CD4-positive, alpha-beta T cell treated with Interleukin-21 for 1 hour (primary cell): ENCODE data around the gene UNC13A.

Experiments
- DNase-seq: peaks from one replicate; pipeline ENCODE4 v3.0.0-alpha.2; 2020

UNC13A gene

DNA sequence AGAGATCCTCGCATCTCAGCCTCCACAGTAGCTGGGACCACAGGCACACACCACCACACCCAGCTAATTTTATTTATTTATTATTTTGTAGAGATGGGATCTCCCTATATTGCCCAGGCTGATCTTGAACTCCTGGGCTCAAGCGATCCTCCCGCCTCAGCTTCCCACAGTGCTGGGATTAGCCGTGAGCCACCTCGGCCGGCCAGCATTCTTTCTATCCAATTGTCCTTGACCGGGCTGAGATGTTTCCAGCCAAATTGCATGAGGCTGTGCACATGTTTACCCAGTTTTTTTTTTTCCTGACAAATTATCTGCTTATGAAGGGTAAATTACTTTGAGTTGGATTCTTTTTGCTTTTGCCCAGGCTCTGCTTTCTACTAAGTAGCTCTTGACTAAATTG lies 28.2 kb downstream of the UNC13A start:
- DNase-seq = no peak

DNA sequence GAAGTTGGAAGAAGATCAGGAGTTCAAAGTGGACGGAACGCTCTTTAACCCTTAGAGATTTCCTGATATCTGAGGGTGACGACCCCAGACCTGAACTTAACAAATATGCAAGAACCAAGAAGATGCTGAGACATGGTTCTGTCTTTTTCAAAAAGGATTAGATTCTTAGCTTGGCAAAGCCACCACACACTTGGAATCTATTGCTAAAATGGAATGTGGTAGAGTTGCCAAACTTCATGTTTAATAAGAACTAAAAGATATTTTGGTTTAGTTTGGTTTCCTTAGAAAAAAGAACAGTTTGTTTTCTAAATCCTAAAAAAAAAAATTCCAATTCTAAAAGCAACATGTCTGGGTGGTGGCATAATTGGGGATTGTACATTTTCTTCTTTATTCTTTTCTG lies 29.5 kb downstream of the UNC13A start:
- DNase-seq = no peak

DNA sequence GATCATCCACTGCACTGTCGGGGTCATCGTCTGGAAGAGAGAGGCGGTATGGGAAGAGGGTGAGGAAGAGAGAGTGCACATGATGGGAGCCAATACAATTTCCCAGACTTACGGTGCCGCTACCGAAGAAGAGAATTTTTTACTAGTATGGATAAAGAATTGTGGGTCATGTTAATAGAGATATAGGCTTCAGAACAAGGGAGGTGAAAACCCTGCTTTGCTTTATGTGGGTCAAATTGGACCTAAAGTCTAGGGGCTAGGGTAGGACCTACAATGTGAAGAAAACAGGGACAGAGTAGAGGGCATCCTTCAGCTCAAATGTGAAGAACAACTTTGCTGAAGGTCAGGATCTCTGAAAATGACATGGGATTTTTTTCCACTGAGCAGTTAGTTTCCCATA lies 29.9 kb downstream of the UNC13A start:
- DNase-seq = no peak

DNA sequence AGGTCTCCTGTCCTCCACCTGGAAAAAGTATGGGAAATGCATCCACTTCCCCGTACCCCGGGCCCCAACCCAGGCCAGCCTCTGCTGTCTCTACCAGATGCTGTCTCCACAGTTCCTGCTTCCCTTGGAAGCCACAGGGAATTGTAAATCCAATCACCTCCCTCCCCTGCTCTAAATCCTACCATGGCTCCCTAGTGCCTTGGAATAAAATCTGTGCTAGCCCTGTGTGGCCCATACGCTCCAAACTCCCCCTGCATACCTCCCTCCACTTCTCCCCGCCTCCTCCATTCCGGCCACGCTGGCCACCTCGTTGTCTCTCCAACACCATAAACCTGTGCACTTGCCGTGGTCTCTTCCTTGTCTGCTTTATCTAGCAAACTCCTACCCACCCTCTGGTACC lies 31.2 kb downstream of the UNC13A start:
- DNase-seq = no peak

DNA sequence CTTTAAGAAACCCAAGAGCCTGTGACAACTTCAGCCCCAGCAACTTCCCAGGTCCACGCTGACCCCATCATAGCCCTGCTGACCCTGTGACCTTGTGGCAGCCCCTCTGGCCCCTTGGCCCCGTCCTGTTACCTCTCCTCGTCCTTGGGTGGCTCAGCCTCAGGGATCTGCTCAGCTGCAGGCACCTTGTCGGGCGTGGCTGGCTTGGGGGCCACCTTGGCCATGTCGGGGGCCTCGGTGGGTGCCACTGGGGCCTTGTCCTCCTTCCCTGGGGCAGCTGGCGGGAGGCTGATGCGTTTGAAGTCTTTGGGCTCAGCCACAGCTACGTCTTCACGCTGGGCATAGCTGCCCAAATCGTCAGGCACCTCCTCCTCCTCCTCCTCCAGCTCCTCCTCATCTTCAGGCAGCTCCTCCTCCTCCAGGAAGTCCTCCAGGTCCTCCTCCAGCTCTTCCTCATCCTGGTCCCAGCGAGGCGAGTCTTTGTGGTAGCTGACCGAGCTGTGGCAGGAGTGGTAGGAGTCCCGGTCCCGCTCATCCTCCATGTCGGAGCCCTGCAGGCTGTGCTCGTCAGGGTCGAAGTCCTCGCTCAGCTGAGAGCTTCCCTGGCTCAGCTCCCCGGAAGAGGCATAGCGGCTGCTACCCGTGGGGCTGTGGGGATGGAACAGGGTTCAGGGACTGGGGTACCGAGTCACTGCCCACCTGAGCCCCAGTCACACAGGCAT lies 32.2 kb downstream of the UNC13A start:
- no peak for DNase-seq

DNA sequence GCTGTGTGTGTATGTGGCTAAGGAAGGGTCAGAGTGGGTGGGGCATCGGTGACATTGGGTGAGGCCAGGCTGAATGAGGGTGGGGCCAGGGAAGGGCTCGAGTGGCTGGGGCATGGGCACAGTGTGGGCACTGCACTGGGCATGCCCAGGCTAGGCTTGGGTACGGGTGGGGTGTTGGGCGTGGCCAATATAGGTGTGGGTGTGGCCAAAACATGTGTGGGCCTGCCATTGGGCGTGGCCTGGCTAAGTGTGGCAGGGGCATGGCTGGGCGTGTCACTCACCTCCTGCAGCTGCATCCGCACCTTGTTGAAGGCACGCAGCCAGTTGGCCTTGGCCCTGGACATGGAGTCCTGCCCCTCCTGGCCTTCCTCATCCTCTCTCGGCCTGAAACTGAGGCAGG lies 33.2 kb downstream of the UNC13A start:
- DNase-seq = no peak

DNA sequence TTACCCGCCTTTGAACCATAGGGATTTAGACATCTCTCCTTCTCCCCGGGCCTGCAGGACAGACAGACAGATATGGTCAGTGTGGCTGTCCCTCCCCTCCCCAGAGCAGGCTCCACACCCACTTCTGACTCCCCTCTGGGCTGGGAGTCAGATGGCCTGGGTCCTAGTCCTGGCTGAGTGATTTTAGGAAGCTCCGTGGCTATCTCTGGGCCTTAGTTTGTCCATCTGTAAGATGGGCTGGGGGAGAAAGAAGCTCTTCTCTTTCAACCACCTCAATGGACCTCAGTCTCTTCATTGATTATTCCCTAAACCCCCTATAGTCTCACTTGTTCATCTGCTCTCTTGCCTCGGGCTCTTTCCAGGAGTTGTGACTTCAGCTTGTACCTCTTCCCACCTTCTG lies 35.5 kb downstream of the UNC13A start:
- DNase-seq = no peak

DNA sequence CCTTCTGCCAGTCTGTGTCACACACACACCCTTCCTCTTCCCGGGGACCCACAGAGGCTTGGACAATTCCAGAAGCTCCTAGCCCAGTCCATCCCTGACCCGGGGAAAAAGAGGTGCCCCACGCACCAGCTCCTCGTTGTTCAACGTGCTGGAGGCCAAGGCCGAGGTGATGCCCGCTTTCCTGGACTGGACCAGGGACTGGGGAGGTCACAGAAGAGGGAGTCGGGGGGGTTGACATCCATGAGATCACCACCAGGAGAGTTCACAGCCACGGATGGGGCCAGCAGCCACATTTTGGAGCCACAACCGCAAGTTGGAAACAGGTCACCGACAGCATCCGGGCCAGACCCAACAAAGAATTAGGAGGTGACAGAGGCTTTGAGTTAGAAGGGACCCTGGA lies 39.4 kb downstream of the UNC13A start:
- DNase-seq = no peak

DNA sequence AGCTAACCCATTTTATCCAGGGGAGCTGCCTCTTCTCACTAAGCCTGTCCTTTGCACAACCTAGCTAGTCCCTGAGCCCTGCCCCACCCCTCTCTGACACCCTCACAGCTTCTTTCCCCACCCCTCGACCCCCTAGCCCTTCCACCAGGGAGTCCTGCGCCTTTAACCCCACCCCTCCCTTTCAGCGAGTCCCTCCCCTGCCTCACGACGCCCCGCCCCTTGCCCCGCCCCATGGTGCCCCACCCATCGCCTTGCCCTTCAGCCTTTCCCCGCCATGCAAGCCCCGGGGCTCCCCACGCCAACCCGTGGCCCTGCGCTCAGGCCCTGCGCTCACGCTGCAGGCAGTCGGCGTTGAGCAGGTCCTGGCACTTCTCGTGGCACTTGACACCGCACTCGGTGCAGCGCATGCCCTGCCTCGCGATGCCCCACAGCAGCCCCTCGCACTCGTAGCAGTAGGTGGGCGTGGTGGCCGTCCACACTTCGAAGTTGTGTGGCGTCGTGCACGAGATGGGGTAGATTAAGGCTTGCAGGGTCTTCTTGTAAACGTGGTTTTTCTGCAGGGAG lies 40.0 kb downstream of the UNC13A start:
- DNase-seq = no peak

DNA sequence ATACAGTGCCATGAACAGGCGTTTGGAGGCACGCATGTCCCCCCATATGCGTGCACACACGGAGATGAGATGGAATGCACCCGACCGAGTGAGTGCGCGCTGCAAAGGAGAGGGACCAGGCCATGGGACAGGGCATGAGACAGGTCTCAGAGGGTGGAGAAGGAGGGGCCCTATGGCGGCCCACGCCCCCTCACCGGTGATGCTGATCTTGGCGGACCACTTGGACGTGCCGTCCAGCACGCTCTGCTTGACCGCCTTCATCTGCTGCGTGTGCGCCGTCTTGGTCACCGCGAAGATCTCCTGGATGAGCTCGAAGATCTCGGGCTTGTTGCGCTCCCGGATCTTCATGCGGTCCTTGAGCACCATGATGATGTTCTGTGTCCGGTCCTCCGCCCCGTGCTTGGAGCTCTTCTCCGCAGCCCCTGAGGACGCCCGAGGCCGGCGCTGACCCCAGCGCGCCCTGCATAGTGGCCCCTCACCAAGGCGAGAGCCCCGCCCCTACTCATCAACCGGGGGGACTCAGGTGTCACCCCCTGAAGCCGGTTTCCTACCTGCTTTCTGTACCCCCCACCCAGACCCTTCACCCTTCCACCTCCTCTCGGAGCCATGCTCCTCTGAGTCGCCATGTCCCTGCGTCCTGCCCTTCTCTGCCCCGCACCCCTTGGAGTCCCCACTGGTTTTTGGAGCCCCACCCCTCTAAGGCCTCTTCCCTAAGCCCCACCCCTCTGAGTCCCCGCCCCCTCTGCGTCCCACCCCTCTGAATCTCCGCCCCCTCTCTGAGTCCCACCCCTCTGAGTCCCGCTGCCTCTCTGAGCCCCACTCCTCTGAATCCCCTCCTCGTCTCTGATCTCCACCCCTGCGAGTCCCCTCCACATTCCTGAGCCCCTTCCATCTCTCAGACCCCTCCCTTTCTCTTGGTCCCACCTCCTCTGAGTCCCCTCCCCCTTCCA lies 40.8 kb downstream of the UNC13A start:
- DNase-seq = no peak

DNA sequence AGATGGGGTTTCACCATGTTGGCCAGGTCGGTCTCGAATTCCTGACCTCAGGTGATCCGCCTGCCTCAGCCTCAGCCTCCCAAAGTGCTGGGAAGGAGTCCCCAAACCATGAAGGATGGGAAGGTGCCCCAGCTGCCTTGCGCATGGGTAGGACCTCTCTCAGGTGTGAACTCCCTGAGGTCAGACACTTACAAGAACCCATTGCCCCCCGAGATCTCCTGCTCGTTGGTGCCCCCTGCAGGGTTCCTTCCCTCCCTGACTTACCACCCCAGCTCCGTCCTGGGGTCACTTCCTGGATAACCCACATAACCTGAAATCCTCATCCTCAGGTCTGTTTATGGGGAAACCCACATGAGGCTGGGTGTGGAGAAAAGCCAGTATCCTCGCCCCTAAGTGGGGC lies 41.7 kb downstream of the UNC13A start:
- DNase-seq = no peak

DNA sequence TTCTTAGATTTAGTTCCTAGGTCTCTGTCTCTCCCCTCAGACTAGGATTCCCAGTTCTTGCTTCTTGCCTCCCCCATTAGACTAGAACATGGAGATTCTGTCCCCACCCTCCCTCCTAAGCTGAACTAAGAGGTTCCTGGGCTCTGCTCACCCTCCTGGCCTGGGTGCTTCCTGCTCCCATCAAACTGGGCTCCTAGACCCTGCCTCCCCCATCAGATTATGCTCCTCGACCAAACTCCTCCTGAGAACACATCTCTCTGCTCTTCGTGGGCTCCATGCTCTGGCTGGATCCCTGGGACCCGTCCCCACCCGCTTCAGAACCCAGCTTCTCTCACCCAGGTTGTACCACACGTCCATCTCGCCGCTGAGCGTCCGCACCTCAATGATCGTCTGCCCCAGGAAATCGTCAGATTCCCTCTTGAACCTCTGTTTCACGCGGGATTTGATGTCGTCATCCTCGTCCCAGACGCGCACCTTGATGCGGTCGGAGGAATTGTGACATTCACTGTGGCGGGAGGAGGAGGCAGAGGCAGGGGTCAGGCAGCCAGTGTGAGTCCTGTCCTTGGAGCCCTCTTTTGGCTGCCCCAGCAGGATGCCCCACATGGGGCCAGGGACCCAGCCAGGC lies 42.7 kb downstream of the UNC13A start:
- no peak for DNase-seq

DNA sequence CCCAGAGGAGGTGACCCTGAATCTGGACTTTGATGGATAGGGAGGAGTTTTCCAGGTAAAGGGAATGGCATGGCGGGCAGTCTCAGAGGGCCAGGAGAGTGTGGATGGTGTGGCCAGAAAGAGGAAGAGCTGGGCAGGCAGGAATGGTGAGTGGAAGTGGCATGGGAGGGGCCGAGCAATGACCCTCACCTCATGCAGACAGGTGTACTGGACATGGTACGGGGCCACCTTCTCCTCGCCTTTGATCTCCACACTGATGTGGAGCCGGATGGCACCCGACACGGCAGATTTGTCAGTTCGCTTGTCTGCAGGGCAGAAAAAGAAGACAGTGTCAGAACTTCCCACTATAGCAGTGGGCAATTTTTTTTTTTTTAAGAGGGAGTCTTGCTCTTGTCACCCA lies 45.5 kb downstream of the UNC13A start:
- DNase-seq = no peak

DNA sequence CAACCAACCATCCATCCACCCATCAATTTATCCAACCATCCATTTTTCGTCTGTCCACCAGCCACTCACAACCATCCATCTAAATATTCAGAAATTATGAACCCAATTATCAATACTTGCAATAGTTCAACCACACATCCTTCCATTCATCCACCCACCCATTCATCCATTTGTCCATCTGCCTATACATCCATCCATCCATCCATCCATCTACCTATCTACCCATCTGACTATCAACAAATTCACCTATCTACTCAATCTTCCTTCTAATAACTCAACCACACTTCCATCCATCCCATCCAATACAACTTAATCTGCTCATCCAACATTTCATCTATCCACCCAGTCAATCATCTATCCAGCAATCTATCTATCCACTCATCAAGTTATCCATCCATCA lies 46.3 kb downstream of the UNC13A start:
- no peak for DNase-seq

DNA sequence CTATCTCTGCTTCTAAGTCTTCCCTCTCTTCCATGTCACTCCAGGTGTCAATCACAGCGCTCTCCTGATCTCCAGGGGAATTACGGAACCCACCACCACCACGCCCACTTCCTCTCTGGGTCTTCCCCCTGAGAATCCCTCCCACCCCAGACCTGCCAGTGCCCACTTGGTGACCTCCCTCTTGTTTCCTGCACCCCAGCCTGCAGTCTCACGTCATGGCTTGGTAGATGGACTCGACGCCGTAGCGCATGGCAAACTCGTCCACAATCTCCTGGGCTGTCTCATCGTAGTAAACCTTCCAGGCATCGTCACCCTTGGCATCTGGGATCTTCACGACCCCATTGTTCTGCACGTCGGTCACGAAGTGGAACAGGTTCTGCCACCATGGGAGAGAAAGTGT lies 47.0 kb downstream of the UNC13A start:
- no peak for DNase-seq

DNA sequence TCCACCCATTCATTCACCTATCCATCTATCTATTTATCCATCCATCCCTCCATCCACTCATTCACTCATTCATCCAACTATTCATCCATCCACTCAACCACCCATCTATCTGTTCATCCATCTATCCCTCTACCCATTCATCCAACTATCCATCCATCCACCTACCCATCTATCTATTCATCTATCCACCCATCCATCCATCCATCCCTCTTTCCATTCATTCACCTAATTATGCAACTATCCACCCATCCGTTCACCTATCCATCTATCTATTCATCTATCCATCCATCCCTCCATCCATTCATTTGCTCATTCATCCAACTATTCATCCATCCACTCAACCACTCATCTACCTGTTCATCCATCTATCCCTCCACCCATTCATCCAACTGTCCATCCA lies 54.5 kb downstream of the UNC13A start:
- no peak for DNase-seq

DNA sequence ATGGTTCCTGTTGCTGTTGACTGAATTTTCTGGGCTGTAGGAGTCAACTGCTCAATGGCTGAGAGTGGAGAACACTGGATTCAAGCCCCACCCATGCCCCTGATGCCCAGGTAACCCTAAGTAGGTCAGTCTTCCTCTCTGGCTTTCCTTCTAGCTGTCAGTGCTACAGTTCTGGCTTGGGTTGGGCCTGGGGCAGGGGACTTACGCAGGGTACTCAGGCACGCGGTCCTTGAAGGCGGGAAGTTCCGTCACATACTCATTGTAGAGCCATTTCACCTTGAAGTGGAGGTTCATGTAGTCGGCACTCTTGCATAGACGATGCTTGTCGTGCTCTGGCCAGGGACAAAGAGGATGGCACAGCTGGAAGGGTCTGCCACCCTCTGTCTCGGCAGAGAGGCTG lies 55.6 kb downstream of the UNC13A start:
- DNase-seq = no peak

DNA sequence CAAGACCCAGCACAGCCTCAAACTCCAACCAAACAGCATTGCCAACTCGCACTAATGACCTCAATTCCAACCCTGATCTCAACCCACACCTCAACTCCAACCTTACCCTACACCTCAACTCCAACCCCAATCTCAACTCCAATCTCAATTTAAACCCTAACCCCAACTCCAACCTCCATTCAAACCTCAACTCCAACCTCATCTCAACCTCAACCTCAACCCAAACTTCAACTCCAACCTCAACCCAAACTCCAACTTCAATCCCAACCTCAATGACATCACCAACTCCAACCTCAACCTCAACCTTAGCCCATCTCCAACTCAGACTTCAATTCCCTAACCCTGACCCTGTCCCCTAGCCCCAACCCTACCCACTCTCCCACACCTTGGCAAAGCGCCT lies 58.4 kb downstream of the UNC13A start:
- no peak for DNase-seq

DNA sequence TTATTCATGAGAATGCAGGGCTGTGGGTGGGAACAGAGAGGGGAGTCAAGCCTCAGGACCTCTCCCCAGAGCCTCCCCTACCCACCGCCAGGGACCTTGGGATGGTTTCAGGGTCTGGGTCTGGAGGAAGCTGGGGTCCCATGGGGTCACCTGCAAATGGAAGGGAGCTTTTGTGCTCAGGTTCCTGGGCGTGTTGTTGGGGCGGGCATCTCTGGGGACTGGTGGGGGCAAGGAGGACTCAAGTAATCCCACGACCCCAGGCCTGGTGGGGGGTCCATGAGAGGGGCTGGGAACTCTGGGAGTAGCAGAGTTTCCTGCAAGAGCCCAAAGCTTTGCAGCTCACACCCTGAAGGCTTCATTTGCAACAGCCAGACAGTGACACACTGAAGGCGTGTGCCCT lies 60.2 kb downstream of the UNC13A start:
- no peak for DNase-seq

DNA sequence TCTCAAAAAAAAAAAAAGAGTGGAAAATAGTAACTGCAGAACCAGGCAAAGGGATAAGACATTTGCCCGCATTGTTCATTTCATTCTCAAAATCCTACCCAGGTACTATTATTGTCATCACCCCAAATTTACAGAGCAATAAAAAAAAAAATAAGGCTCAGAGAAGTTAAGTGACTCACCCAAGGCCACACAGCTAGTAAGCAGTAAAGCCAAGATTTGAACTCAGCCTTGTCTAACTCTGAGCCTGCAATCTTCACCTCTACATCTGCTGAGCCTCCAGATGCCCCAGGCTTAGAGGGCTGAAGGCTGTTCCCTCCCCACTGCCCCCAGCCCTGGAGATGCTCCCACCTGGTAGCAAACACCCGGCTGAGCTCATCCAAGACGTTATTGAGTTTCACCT lies 61.0 kb downstream of the UNC13A start:
- DNase-seq = no peak

DNA sequence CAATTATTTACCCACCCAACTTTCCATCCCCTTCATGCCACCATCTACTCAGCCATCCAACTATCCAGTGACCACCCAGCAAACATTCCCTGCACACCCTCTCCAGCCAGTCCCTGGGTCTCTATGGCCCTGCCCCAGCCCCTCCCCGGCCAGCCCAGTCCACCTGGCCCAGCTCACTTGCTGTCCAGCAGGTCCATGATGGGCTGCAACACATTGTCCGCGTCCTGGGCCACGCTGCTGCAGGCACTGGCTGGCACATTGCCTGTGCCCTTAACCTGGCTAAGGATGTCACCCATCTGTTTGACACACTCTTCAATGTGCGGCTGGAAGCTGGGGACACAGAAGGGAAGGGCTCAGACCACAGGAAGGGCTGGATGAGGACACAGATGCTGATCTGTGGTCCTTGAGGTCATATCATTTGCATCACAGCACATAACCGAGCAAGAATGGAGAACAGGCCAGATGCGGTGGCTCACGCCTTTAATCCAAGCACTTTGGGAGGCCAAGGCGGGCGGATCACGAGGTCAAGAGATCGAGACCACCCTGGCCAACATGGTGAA lies 61.6 kb downstream of the UNC13A start:
- no peak for DNase-seq

DNA sequence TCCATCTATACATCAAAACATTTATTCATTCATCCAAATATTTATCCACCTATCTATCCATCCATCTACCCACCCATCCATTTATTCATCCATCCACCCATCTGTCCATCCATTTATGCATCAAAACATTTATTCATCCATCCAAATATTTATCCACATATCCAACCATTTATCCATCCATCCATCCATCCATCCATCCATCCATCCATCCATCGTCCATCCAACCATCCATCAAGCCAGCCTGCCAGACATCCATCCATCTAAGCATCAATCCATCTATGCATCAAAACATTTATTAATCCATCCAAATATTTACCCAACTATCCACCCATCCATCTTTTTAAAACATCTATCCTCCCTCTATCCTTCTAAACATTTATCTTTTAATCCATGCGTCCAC lies 62.2 kb downstream of the UNC13A start:
- DNase-seq = no peak

DNA sequence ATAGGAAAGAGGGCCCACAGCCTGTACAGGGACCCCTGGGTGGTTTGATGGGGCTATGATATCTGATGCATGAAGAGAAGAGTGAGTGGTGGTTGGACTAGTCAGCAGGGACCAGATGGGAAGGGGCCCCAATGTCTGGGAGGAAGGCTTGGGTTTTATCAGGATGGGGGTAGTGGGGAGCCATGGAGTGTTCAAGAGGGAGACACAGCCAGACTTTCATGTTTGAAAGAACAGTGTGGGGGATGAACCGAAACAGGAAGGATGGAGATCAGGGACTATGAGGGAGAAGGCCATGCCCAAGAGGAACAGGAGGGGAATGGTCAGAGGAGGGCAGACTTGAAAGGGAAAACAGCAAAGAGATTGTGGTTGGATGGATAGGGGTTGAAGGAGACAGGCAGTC lies 63.1 kb downstream of the UNC13A start:
- DNase-seq = no peak
